Activated T-cell treated with anti-CD3 and anti-CD28 coated beads, Interleukin-2, amount 50 U/mL, for 72 hours (primary cell): ENCODE measurements around the gene FBLN2. TPM values are rescaled to one million over a fixed set of nuclear protein-coding genes. Genes with fewer than 3 reads are reported as not detected.
"Not testable (repeated sequence)": the region's sequence is repeated elsewhere in the genome, so short reads cannot be mapped to it uniquely, and the experiment has no call there.

Experiments
- ATAC-seq, 2 donors: fragments of 150-1000 bp; cut with Tn5 transposase; replicated peaks in 1 of 2; 2 replicates each; pipeline ENCODE4 v1.10.0; 2021; ENCODE audit warnings: moderate library complexity in 2 of 2, mild to moderate bottlenecking in 1 of 2
- DNase-seq, 2 donors: peaks; one replicate each; pipeline ENCODE4 v3.0.0; 2021 to 2022; ENCODE audit warnings: mixed read lengths in 1 of 2
- H3K27ac Mint-ChIP-seq: one replicate; pipeline ENCODE4 v1.8.0; 2022; ENCODE audit warnings: mild to moderate bottlenecking, moderate library complexity, mixed read lengths
- H3K27me3 Mint-ChIP-seq: one replicate; pipeline ENCODE4 v1.8.0; 2022; ENCODE audit warnings: low read depth, mixed read lengths
- H3K36me3 Mint-ChIP-seq, 2 donors: one replicate each; pipeline ENCODE4 v1.8.0; 2022; ENCODE audit warnings: mixed read lengths in 2 of 2, mild to moderate bottlenecking in 1 of 2; ENCODE audit not compliant: insufficient read depth in 2 of 2
- H3K4me1 Mint-ChIP-seq: one replicate; pipeline ENCODE4 v1.8.0; 2022; ENCODE audit warnings: low read depth, mixed read lengths
- H3K4me3 Mint-ChIP-seq, 2 donors: one replicate each; pipeline ENCODE4 v1.8.0; 2022; ENCODE audit warnings: mild to moderate bottlenecking in 2 of 2, mixed read lengths in 2 of 2, moderate library complexity in 2 of 2
- H3K9me3 Mint-ChIP-seq, 2 donors: one replicate each; pipeline ENCODE4 v1.8.0; 2022; ENCODE audit warnings: mixed read lengths in 2 of 2
- total RNA-seq, 2 donors: library from RNA; stranded (reverse); gene quantifications; one replicate each; pipeline ENCODE4 v1.2.3, GENCODE V29; 2022

The FBLN2 gene
- total RNA-seq, 2 donors from 2014 or later: 0.49 to 1.1 TPM

- Mint-ChIP-seq H3K4me1 (no peaks in the 10 kb centered on the region), H3K4me3 (no peak overlapping the region), H3K27ac (no peak overlapping the region), H3K27me3 (no peaks in the 10 kb centered on the region), H3K9me3 (peaks cover 0 to 4% of the 10 kb centered on the region in 2 donors), H3K36me3 (peaks cover 0 to 3% of the 10 kb centered on the region in 2 donors)
- DNase-seq: no peak
- ATAC-seq: no peak
Measured at GRCh38 chr3:13518516-13518953, 30.4 kb upstream of the FBLN2 start.

GRCh38 chr3:13519006-13519791 lies 29.7 kb upstream of the FBLN2 start:
- Mint-ChIP-seq H3K36me3 (peaks cover 0 to 3% of the 10 kb centered on the region in 2 donors), H3K27me3 (no peaks in the 10 kb centered on the region), H3K4me1 (no peaks in the 10 kb centered on the region), H3K27ac (no peak overlapping the region), H3K9me3 (peaks cover 0 to 4% of the 10 kb centered on the region in 2 donors), H3K4me3 (no peak overlapping the region)
- no peak for ATAC-seq
- DNase-seq: no peak

GRCh38 chr3:13520326-13520880 lies 28.5 kb upstream of the FBLN2 start:
- DNase-seq: no peak
- ATAC-seq: no peak
- H3K36me3 Mint-ChIP-seq: peaks cover 0 to 3% of the 10 kb centered on the region in 2 donors
- no peak overlapping the region for H3K27ac Mint-ChIP-seq
- no peaks in the 10 kb centered on the region for H3K4me1 Mint-ChIP-seq
- no peaks in the 10 kb centered on the region for H3K27me3 Mint-ChIP-seq
- peaks cover 0 to 4% of the 10 kb centered on the region in 2 donors for H3K9me3 Mint-ChIP-seq
- no peak overlapping the region for H3K4me3 Mint-ChIP-seq

- H3K27me3 Mint-ChIP-seq: no peaks in the 10 kb centered on the region
- DNase-seq (no peak), ATAC-seq (no peak)
- no peaks in the 10 kb centered on the region for H3K4me1 Mint-ChIP-seq
- peaks cover 0 to 3% of the 10 kb centered on the region in 2 donors for H3K36me3 Mint-ChIP-seq
- H3K9me3 Mint-ChIP-seq: peaks cover 0 to 4% of the 10 kb centered on the region in 2 donors
- no peak overlapping the region for H3K4me3 Mint-ChIP-seq
- no peak overlapping the region for H3K27ac Mint-ChIP-seq
Measured at GRCh38 chr3:13521309-13521708, 27.6 kb upstream of the FBLN2 start.

GRCh38 chr3:13521749-13522148 lies 27.2 kb upstream of the FBLN2 start:
- H3K4me1 Mint-ChIP-seq, H3K4me3 Mint-ChIP-seq, H3K9me3 Mint-ChIP-seq, H3K36me3 Mint-ChIP-seq, H3K27me3 Mint-ChIP-seq, H3K27ac Mint-ChIP-seq, ATAC-seq, DNase-seq: not testable (repeated sequence)

GRCh38 chr3:13522236-13522635 lies 26.7 kb upstream of the FBLN2 start:
- Mint-ChIP-seq H3K36me3 (peaks cover 0 to 3% of the 10 kb centered on the region in 2 donors), H3K4me3 (no peak overlapping the region), H3K27ac (no peak overlapping the region), H3K27me3 (no peaks in the 10 kb centered on the region), H3K9me3 (peaks cover 0 to 4% of the 10 kb centered on the region in 2 donors), H3K4me1 (no peaks in the 10 kb centered on the region)
- ATAC-seq: no peak
- DNase-seq: no peak

GRCh38 chr3:13524979-13525669 lies 23.8 kb upstream of the FBLN2 start:
- Mint-ChIP-seq H3K4me3 (no peak overlapping the region), H3K4me1 (no peaks in the 10 kb centered on the region), H3K36me3 (peaks cover 0 to 3% of the 10 kb centered on the region in 2 donors), H3K27me3 (no peaks in the 10 kb centered on the region), H3K9me3 (peaks cover 0 to 4% of the 10 kb centered on the region in 2 donors), H3K27ac (no peak overlapping the region)
- DNase-seq (no peak), ATAC-seq (no peak)

- peaks cover 0 to 3% of the 10 kb centered on the region in 2 donors for H3K36me3 Mint-ChIP-seq
- H3K27ac Mint-ChIP-seq: no peak overlapping the region
- no peak overlapping the region for H3K4me3 Mint-ChIP-seq
- no peaks in the 10 kb centered on the region for H3K27me3 Mint-ChIP-seq
- ATAC-seq (no peak), DNase-seq (no peak)
- no peaks in the 10 kb centered on the region for H3K4me1 Mint-ChIP-seq
- H3K9me3 Mint-ChIP-seq: peaks cover 0 to 4% of the 10 kb centered on the region in 2 donors
Measured at GRCh38 chr3:13525827-13526625, 22.9 kb upstream of the FBLN2 start.

- no peaks in the 10 kb centered on the region for H3K27me3 Mint-ChIP-seq
- peaks cover 0 to 2% of the 10 kb centered on the region in 2 donors for H3K9me3 Mint-ChIP-seq
- ATAC-seq (no peak), DNase-seq (no peak)
- no peak overlapping the region for H3K4me3 Mint-ChIP-seq
- no peaks in the 10 kb centered on the region for H3K36me3 Mint-ChIP-seq
- H3K27ac Mint-ChIP-seq: no peak overlapping the region
- H3K4me1 Mint-ChIP-seq: no peaks in the 10 kb centered on the region
Measured at GRCh38 chr3:13526626-13526949, 22.3 kb upstream of the FBLN2 start.

- no peaks in the 10 kb centered on the region for H3K27me3 Mint-ChIP-seq
- H3K4me3 Mint-ChIP-seq: no peak overlapping the region
- ATAC-seq (no peak), DNase-seq (no peak)
- H3K4me1 Mint-ChIP-seq: no peaks in the 10 kb centered on the region
- no peak overlapping the region for H3K27ac Mint-ChIP-seq
- no peaks in the 10 kb centered on the region for H3K9me3 Mint-ChIP-seq
- H3K36me3 Mint-ChIP-seq: no peaks in the 10 kb centered on the region
Measured at GRCh38 chr3:13528217-13528867, 20.6 kb upstream of the FBLN2 start.

GRCh38 chr3:13529196-13530112 lies 19.5 kb upstream of the FBLN2 start:
- H3K4me3 Mint-ChIP-seq: no peak overlapping the region
- H3K9me3 Mint-ChIP-seq: no peaks in the 10 kb centered on the region
- no peaks in the 10 kb centered on the region for H3K4me1 Mint-ChIP-seq
- ATAC-seq (no peak), DNase-seq (no peak)
- no peak overlapping the region for H3K27ac Mint-ChIP-seq
- no peaks in the 10 kb centered on the region for H3K27me3 Mint-ChIP-seq
- no peaks in the 10 kb centered on the region for H3K36me3 Mint-ChIP-seq
